ENCODE results near the gene CTNNA3.
A peak's percentile ranks its signal among the peaks of the same experiment; 100 is the strongest.

CTNNA3 gene

GRCh38 chr10:66273966-66274519, 1422.0 kb downstream of the CTNNA3 start:
- no peak for DNase-seq

DNA sequence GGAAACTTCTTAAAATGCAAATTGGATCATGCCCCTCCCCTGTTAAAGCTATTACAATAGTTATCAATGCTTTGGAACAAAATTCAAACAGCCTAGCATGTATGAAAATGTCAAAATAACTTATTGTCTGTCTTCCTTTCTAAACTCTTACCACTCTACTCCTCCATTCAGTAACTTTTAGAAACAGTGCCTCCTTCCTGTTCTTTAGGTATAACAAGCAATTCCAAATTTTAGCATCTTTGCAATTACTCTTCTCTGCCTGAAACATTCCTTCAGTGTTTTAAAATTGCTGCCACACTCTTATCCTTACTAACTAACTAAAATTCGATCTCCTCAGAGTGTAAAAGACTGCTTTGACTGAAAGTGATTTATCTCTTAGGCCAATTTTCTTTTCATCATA, 1430.6 kb downstream of the CTNNA3 start:
- DNase-seq = no peak

DNA sequence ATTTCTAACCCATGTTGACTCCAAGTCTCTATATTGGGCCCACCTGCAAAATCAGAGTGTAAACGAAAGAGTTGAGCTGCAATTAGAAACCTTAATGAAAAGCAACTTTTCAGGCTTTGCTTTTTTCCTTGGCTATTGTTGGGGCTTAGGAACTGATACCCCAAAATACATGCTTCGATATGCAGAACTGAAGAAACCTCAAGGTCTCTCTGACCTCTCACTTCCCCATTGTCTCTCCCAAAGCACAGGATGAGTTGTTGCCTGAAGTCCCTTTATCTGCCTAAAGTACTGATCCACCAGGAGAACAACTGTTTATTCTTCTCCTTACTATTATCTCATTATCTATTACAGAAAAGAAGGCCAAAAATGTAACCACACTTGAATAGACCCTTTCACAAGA, 1436.2 kb downstream of the CTNNA3 start:
- no peak for DNase-seq

GRCh38 chr10:66258693-66259092, 1437.3 kb downstream of the CTNNA3 start:
- no peak for DNase-seq

- no peak for DNase-seq
Measured at GRCh38 chr10:66257801-66258200, 1438.2 kb downstream of the CTNNA3 start.

- DNase-seq = peak; percentile 55
Measured at GRCh38 chr10:66252986-66253385, 1443.0 kb downstream of the CTNNA3 start.

GRCh38 chr10:66246177-66246576, 1449.8 kb downstream of the CTNNA3 start:
- no peak for DNase-seq

GRCh38 chr10:66244953-66245352, 1451.0 kb downstream of the CTNNA3 start:
- DNase-seq = no peak

DNA sequence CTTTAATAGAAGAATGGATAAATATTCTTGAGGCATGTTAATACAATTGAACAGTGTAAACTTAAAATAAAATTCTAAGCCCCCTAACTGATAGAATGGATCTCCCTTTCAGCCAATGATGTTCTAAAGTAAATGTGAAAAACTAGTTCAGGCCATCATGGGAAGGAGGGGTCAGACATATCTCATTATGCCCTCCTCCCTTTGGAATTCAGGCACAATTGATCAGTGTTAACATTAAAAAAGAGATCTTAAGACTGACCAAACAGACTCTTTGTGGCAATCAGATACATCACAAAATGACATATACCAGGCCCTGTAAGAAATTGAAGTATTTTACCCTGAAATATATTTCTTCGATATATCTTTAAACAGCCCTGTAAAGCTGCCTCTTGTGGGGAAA, 1453.1 kb downstream of the CTNNA3 start:
- no peak for DNase-seq

GRCh38 chr10:66239062-66239461, 1456.9 kb downstream of the CTNNA3 start:
- no peak for DNase-seq

DNA sequence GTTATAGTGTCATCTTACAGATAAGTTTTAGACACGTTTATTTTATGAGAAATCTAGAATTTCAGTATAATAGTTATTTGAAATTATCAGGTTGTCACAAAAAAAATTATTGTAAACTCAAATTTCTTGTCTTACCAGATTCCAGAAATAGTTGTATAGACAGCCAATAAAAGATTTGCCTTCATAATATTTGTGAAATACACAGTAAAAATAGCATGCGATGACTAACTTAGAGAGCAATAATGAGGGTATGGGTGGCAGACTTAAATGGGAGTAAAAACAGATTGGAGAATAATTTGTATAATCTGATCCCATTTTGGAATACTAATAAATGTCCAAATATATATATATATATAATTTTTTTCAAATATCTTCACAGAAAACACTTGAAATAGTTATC, 1457.7 kb downstream of the CTNNA3 start:
- no peak for DNase-seq

GRCh38 chr10:66234872-66235271, 1461.1 kb downstream of the CTNNA3 start:
- DNase-seq = no peak

- no peak for DNase-seq
Measured at GRCh38 chr10:66228887-66229286, 1467.1 kb downstream of the CTNNA3 start.

DNA sequence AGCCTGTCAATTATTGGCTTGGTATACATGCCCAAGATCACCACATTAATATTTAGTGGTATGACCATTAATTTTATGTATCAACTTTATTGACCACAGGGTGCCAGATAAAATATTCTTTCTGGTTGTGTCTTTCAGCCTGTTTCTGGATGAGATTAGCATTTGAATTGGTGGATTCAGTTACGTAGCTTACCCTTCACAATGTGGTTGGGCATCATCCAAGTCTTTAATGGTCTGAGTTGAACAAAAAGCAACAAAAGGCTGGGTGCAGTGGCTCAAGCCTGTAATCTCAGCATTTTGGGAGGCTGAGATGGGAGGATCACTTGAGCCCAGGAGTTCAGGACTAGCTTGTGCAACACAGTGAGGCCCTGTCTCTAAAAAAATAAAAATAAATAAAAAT, 1472.3 kb downstream of the CTNNA3 start:
- no peak for DNase-seq

- no peak for DNase-seq
Measured at GRCh38 chr10:66222462-66223046, 1473.4 kb downstream of the CTNNA3 start.

DNA sequence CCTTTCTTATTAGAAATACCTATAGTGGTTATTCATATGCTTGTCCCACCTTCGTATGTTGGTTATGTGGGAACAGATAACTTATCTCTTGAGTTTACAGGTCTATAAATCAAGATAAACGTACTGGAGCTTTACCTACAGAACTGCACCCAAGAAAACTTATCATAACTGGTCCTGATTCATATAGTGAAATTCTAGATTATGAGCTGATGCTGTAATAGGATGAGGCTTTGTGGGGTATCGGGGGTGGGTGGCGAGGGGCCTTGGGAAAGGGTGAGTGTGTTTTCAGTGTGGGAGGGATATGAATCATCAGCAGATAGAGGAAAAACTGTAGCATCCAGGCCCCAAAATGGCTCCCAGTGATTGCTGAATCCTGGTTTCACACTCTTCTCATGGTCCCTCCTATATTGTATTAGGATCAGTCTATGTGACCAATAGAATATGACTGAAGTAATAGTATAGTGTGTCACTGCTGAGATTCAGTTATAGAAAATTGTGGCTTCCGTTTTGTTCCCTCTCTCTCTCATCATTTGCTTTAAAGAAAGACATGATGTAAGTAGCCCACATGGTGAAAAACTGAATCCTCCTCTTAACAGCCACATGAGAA, 1476.9 kb downstream of the CTNNA3 start:
- DNase-seq = no peak

- no peak for DNase-seq
Measured at GRCh38 chr10:66218289-66218688, 1477.7 kb downstream of the CTNNA3 start.

DNA sequence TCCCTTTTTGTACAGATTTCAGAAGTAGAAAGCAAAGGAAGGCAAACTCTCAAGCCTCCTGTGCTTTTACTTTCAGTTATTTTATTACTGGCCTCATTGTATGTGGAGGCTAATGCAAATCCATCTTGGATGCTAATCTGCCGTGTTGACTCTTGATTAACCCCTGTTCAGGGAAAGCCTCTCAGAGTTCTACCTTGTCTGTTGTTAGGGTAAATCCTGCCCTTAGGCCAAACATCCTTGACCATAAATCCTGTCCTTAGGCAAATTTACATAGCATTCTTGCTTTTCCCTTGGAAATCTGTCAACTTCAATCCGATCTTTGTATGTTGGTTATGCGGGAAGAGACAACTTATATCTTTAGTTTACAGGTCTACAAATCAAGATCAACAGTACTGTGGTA, 1480.1 kb downstream of the CTNNA3 start:
- no peak for DNase-seq

DNA sequence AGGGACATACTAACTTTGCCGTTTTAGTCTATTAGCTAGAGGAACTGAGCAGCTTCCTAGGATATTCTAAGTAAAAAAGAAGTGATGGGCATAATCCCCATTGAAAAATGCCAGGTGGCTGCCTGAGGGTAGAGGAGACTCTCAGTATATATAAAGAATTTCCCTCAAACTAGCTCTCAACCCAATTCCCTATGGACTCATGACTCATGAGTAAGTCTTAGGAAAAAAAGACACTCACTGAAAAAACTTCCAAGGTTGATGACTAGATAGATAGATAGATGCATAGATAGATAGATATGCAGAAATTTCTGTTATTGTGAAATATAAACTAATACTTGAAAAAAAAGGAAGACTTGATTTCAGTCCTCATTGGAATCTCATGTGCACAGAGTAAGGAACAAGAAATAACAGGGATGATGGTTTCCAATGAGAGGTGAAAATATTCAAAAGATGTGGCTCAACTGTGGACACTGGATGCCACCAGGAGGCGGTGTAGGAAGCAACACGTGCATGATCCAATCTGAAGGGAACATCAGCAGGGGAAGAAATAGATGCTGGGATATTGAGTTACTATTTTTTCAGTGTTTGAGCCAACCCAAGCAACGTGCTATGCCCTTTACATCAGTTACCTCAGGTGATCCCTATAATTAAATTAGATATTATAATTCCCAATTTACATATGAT, 1481.1 kb downstream of the CTNNA3 start:
- DNase-seq = no peak

GRCh38 chr10:66209025-66209424, 1487.0 kb downstream of the CTNNA3 start:
- no peak for DNase-seq

- DNase-seq = no peak
Measured at GRCh38 chr10:66204838-66205237, 1491.2 kb downstream of the CTNNA3 start.

- no peak for DNase-seq
Measured at GRCh38 chr10:66202101-66202500, 1493.9 kb downstream of the CTNNA3 start.

GRCh38 chr10:66192162-66192831, 1503.7 kb downstream of the CTNNA3 start:
- no peak for DNase-seq

DNA sequence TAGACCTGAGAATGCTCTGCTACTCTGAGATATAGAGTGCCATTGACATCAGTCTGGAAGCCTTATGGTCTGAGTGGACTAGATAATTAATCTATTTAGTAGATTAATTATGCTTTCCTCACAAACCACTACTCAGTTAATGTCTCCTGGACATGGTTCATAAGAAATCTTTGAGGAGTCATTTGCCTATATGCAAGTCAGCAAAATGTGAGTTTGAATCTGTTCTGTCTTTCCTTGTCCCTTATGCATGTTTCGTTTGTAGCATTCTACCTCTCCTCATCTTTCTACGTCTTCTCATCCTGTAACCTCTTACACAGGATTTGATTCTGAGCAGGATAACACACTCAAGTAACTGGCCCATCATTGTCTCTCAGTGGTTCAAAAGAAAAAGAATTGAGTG, 1505.6 kb downstream of the CTNNA3 start:
- no peak for DNase-seq
